H9 (cell line): Measurements from ENCODE around the gene MYO7B. TPM values are rescaled to one million over a fixed set of nuclear protein-coding genes. Genes with fewer than 3 reads are reported as not detected.

ENCODE experiments used
- DNase-seq: peaks from one replicate; pipeline ENCODE4 v3.0.0-alpha.2; 2017
- H2AFZ ChIP-seq: one replicate; pipeline ENCODE4 v1.6.1; 2013; ENCODE audit warnings: mild to moderate bottlenecking, low read length, control low read depth, moderate library complexity
- H2AK5ac ChIP-seq: 2 replicates; pipeline ENCODE4 v1.6.1; 2013; ENCODE audit warnings: low read length, control low read depth, mixed read lengths; ENCODE audit not compliant: insufficient read length
- H2BK120ac ChIP-seq: one replicate; pipeline ENCODE4 v1.6.1; 2013; ENCODE audit warnings: low read depth, mild to moderate bottlenecking, low read length, control low read depth, inconsistent platforms; ENCODE audit not compliant: poor library complexity, severe bottlenecking
- H2BK12ac ChIP-seq: 2 replicates; pipeline ENCODE4 v1.6.1; 2013; ENCODE audit warnings: low read length, control low read depth, mixed read lengths, low read depth; ENCODE audit not compliant: insufficient read length
- H2BK15ac ChIP-seq: 2 replicates; pipeline ENCODE4 v1.6.1; 2013; ENCODE audit warnings: low read depth, low read length, control low read depth
- H2BK20ac ChIP-seq: one replicate; pipeline ENCODE4 v1.6.1; 2013; ENCODE audit warnings: low read depth, mild to moderate bottlenecking, low read length, control low read depth, inconsistent platforms; ENCODE audit not compliant: poor library complexity, severe bottlenecking
- H2BK5ac ChIP-seq: 2 replicates; pipeline ENCODE4 v1.6.1; 2013; ENCODE audit warnings: low read length, control low read depth, mixed read lengths; ENCODE audit not compliant: insufficient read length
- H3K14ac ChIP-seq: 2 replicates; pipeline ENCODE4 v1.6.1; 2013; ENCODE audit warnings: low read length, control low read depth; ENCODE audit not compliant: insufficient read depth
- H3K18ac ChIP-seq: 2 replicates; pipeline ENCODE4 v1.6.1; 2013; ENCODE audit warnings: low read depth, mild to moderate bottlenecking, mixed read lengths, low read length, control low read depth; ENCODE audit not compliant: insufficient read length
- H3K23ac ChIP-seq: 2 replicates; pipeline ENCODE4 v1.6.1; 2013; ENCODE audit warnings: low read length, control low read depth, mixed read lengths, low read depth; ENCODE audit not compliant: insufficient read length
- H3K23me2 ChIP-seq: 2 replicates; pipeline ENCODE4 v1.6.1; 2013; ENCODE audit warnings: low read depth, mild to moderate bottlenecking, mixed read lengths, low read length, control low read depth; ENCODE audit not compliant: insufficient read length, poor library complexity, severe bottlenecking
- H3K27ac ChIP-seq: 2 replicates; pipeline ENCODE4 v1.5.1; 2013; ENCODE audit warnings: low read length, control low read depth, mixed read lengths, low read depth; ENCODE audit not compliant: insufficient read length
- H3K27me3 ChIP-seq: 2 replicates; pipeline ENCODE4 v1.6.1; 2013; ENCODE audit warnings: low read length, control low read depth, inconsistent platforms; ENCODE audit not compliant: insufficient read depth
- H3K4ac ChIP-seq: 2 replicates; pipeline ENCODE4 v1.6.1; 2013; ENCODE audit warnings: low read depth, mild to moderate bottlenecking, control low read depth, inconsistent platforms, low read length, moderate library complexity
- H3K4me1 ChIP-seq: 2 replicates; pipeline ENCODE4 v1.6.1; 2013; ENCODE audit warnings: low read length, control low read depth, inconsistent platforms; ENCODE audit not compliant: insufficient read depth
- H3K4me2 ChIP-seq: 2 replicates; pipeline ENCODE4 v1.6.1; 2013; ENCODE audit warnings: low read length, control low read depth, mixed read lengths; ENCODE audit not compliant: insufficient read length, insufficient read depth
- H3K56ac ChIP-seq: 2 replicates; pipeline ENCODE4 v1.6.1; 2013; ENCODE audit warnings: low read depth, mild to moderate bottlenecking, mixed read lengths, low read length, control low read depth; ENCODE audit not compliant: insufficient read length
- H3K79me1 ChIP-seq: 2 replicates; pipeline ENCODE4 v1.6.1; 2013; ENCODE audit warnings: low read depth, mild to moderate bottlenecking, moderate library complexity, low read length, control low read depth, inconsistent platforms; ENCODE audit not compliant: insufficient read depth, poor library complexity, severe bottlenecking
- H3K79me2 ChIP-seq: 2 replicates; pipeline ENCODE4 v1.6.1; 2013; ENCODE audit warnings: low read length, control low read depth, inconsistent platforms; ENCODE audit not compliant: insufficient read depth
- H3K9ac ChIP-seq: 2 replicates; pipeline ENCODE4 v1.6.1; 2013; ENCODE audit warnings: low read length, control low read depth, mixed read lengths; ENCODE audit not compliant: insufficient read length; ENCODE audit errors: extremely low read depth
- H3K9me3 ChIP-seq: one replicate; pipeline ENCODE4 v1.6.1; 2013; ENCODE audit warnings: low read depth, low read length, inconsistent platforms; ENCODE audit not compliant: control insufficient read depth
- H3T11ph ChIP-seq: one replicate; pipeline ENCODE4 v1.6.1; 2013; ENCODE audit warnings: mild to moderate bottlenecking, low read length, control low read depth, inconsistent platforms
- H4K20me1 ChIP-seq: one replicate; pipeline ENCODE4 v1.6.1; 2013; ENCODE audit not compliant: control insufficient read depth, insufficient read length, insufficient read depth
- H4K5ac ChIP-seq: 2 replicates; pipeline ENCODE4 v1.6.1; 2013; ENCODE audit warnings: low read depth, mild to moderate bottlenecking, mixed read lengths, low read length, control low read depth; ENCODE audit not compliant: insufficient read length
- H4K8ac ChIP-seq: replicated peaks from 2 replicates; pipeline ENCODE4 v1.6.1; 2013; ENCODE audit warnings: low read length, control low read depth, mixed read lengths, low read depth; ENCODE audit not compliant: insufficient read length
- H4K91ac ChIP-seq: 2 replicates; pipeline ENCODE4 v1.6.1; 2013; ENCODE audit warnings: low read depth, mild to moderate bottlenecking, moderate library complexity, mixed read lengths, low read length, control low read depth; ENCODE audit not compliant: insufficient read length
- H3K27ac Mint-ChIP-seq, 3 experiments: 2 replicates in 2 of 3; 3 replicates in 1 of 3; pipeline ENCODE4 v1.8.0; 2020 to 2021; ENCODE audit warnings: mixed read lengths in 3 of 3, mild to moderate bottlenecking in 1 of 3, moderate library complexity in 1 of 3
- H3K27me3 Mint-ChIP-seq: 2 replicates; pipeline ENCODE4 v1.8.0; 2021; ENCODE audit warnings: low read depth, mild to moderate bottlenecking, moderate library complexity, mixed read lengths
- H3K36me3 Mint-ChIP-seq, 3 experiments: 2 replicates in 2 of 3; 3 replicates in 1 of 3; pipeline ENCODE4 v1.8.0; 2020 to 2021; ENCODE audit warnings: low read depth in 3 of 3, mixed read lengths in 3 of 3; ENCODE audit not compliant: insufficient read depth in 1 of 3
- H3K4me1 Mint-ChIP-seq, 2 experiments: 2 replicates each; pipeline ENCODE4 v1.8.0; 2020; ENCODE audit warnings: mixed read lengths in 2 of 2
- H3K4me3 Mint-ChIP-seq, 2 experiments: 2 replicates in 1 of 2; 3 replicates in 1 of 2; pipeline ENCODE4 v1.8.0; 2020 to 2021; ENCODE audit warnings: mild to moderate bottlenecking in 2 of 2, mixed read lengths in 2 of 2, moderate library complexity in 1 of 2
- H3K9me3 Mint-ChIP-seq, 2 experiments: 2 replicates in 1 of 2; 3 replicates in 1 of 2; pipeline ENCODE4 v1.8.0; 2020; ENCODE audit warnings: mild to moderate bottlenecking in 2 of 2, mixed read lengths in 2 of 2, moderate library complexity in 1 of 2
- WGBS: extraction: QIAGEN DNeasy Blood & Tissue Kit; methylation state at CpG from one replicate; pipeline ENCODE4 v1.1.7; 2013; ENCODE audit warnings: missing lambda C conversion rate, low lambda C conversion rate, mixed read lengths; ENCODE audit not compliant: insufficient read length; ENCODE audit errors: extremely low coverage; 5-methylcytosine and 5-hydroxymethylcytosine counted together
- total RNA-seq: library from RNA; stranded (reverse); gene quantifications from 2 replicates; pipeline ENCODE4 v1.2.1, GENCODE V29; 2021
- TF ChIP-seq, protein P1 (sequence below): fragments of 200-600 bp; sonication (generic); conservative IDR thresholded peaks from 3 replicates; pipeline ENCODE4 v1.8.0; 2021; ENCODE audit warnings: antibody characterized with exemption, mild to moderate bottlenecking

The MYO7B gene
- total RNA-seq, 1 experiment from 2014 or later = not detected

DNA sequence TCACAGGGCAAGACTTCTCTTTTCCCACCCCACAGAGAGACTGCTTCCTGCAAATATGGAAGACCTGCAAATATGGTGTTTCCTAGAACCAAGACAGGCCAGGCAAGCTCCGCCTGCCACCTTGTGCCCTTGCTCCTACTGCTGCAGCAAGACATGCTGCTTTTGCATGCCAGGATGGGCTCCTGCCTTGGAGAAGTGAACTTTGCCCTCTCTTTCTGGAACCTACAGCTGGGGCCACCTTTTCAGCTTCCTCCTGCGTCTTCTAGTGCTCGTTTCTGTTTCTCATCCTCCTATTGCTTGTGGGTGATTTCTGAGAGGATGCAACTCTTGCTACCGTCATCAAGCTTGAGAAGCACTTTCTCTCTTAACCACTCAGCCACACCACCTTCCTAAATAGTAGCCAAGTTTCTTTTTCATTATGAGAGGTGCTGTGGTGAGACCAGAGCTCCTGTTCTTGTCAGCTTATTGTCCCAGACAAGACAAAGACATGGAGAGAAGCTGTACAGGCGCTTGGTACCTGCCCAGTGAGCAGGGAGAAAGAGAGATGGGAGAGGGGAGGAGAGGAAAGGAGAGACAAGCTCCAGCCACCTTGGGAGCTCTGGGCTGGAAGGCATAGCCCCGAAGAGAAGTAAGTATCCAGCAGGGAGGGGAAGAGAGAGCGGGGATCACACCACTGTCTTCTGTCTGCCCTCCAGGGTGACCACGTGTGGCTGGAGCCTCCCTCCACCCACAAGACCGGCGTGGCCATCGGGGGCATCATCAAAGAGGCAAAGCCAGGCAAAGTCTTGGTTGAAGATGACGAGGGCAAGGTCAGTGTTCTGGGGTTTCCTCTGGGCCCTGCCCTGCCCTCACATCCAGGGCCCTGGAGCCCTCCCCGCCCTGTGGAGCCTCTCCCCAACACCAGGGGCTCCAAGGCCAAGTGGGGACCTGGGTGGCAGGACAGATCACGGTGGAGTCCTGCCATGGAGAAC is 28.3 kb downstream of the MYO7B start:
- Mint-ChIP-seq H3K4me1 (peaks cover 14 to 19% of the 10 kb centered on the region in 2 experiments), H3K9me3 (no peaks in the 10 kb centered on the region; a peak in 1 of 5 replicates), H3K4me3 (no peak overlapping the region), H3K27me3 (peaks cover 5% of the 10 kb centered on the region), H3K27ac (no peak overlapping the region), H3K36me3 (no peaks in the 10 kb centered on the region)
- Histone ChIP-seq H2AFZ (no peak overlapping the region), H3K9me3 (no peaks in the 10 kb centered on the region), H4K8ac (no peak overlapping the region), H3K9ac (no peak overlapping the region), H3K23me2 (no peaks in the 10 kb centered on the region), H4K20me1 (no peaks in the 10 kb centered on the region), H3K14ac (no peak overlapping the region), H3K27me3 (no peaks in the 10 kb centered on the region), H3K56ac (no peak overlapping the region), H2BK5ac (no peak overlapping the region), H4K91ac (no peak overlapping the region), H3T11ph (no peak overlapping the region), H3K23ac (no peak overlapping the region), H2BK120ac (no peak overlapping the region), H3K4me2 (no peak overlapping the region), H3K27ac (no peak overlapping the region), H2BK20ac (no peak overlapping the region), H3K18ac (no peak overlapping the region), H4K5ac (no peak overlapping the region), H2BK12ac (no peak overlapping the region), H2AK5ac (no peak overlapping the region), H3K79me1 (no peaks in the 10 kb centered on the region), H3K4me1 (no peaks in the 10 kb centered on the region; the same call in 1 of the 2 replicates), H3K4ac (no peak overlapping the region), H3K79me2 (no peaks in the 10 kb centered on the region), H2BK15ac (no peak overlapping the region)
- WGBS = no CpG with 5 or more reads among the region's 14 CpGs
- DNase-seq = no peak
- TF ChIP-seq, protein P1, sequence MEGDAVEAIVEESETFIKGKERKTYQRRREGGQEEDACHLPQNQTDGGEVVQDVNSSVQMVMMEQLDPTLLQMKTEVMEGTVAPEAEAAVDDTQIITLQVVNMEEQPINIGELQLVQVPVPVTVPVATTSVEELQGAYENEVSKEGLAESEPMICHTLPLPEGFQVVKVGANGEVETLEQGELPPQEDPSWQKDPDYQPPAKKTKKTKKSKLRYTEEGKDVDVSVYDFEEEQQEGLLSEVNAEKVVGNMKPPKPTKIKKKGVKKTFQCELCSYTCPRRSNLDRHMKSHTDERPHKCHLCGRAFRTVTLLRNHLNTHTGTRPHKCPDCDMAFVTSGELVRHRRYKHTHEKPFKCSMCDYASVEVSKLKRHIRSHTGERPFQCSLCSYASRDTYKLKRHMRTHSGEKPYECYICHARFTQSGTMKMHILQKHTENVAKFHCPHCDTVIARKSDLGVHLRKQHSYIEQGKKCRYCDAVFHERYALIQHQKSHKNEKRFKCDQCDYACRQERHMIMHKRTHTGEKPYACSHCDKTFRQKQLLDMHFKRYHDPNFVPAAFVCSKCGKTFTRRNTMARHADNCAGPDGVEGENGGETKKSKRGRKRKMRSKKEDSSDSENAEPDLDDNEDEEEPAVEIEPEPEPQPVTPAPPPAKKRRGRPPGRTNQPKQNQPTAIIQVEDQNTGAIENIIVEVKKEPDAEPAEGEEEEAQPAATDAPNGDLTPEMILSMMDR = no peak
